Neutrophil (primary cell): ENCODE data around the gene ZNF407.
A peak's percentile ranks its signal among the peaks of the same experiment; 100 is the strongest.

Experiments
- H3K27ac ChIP-seq: fragments of 200-600 bp; sonication (generic); 2 replicates; pipeline ENCODE4 v1.5.1; 2016; ENCODE audit warnings: mild to moderate bottlenecking, moderate library complexity
- H3K27me3 ChIP-seq: fragments of 200-600 bp; sonication (generic); 2 replicates; pipeline ENCODE4 v1.6.0; 2016; ENCODE audit warnings: mild to moderate bottlenecking
- H3K36me3 ChIP-seq: fragments of 200-600 bp; sonication (generic); 2 replicates; pipeline ENCODE4 v1.5.1; 2017
- H3K4me1 ChIP-seq, 2 experiments: fragments of 200-600 bp in 1 of 2; sonication (generic) in 1 of 2; 1 replicate in 1 of 2; 2 replicates in 1 of 2; pipeline versions ENCODE4 v1.5.1 to v1.6.1; 2013 to 2016; ENCODE audit warnings: low read depth in 1 of 2, low read length in 1 of 2, mild to moderate bottlenecking in 1 of 2, moderate library complexity in 1 of 2; ENCODE audit not compliant: control insufficient read depth in 1 of 2, insufficient read depth in 1 of 2
- H3K4me3 ChIP-seq, 2 experiments: fragments of 200-600 bp in 1 of 2; sonication (generic) in 1 of 2; 1 replicate in 1 of 2; 2 replicates in 1 of 2; pipeline ENCODE4 v1.5.1; 2013 to 2016; ENCODE audit warnings: low read depth in 1 of 2, low read length in 1 of 2, mild to moderate bottlenecking in 1 of 2, moderate library complexity in 1 of 2
- H3K9me3 ChIP-seq: fragments of 200-600 bp; sonication (generic); 2 replicates; pipeline ENCODE4 v1.5.1; 2016
- TF ChIP-seq, protein P1 (sequence below): fragments of 200-600 bp; sonication (generic); IDR thresholded peaks from 2 replicates; pipeline ENCODE4 v1.5.1; 2016; ENCODE audit warnings: antibody characterized with exemption

Gene ZNF407, protein sequence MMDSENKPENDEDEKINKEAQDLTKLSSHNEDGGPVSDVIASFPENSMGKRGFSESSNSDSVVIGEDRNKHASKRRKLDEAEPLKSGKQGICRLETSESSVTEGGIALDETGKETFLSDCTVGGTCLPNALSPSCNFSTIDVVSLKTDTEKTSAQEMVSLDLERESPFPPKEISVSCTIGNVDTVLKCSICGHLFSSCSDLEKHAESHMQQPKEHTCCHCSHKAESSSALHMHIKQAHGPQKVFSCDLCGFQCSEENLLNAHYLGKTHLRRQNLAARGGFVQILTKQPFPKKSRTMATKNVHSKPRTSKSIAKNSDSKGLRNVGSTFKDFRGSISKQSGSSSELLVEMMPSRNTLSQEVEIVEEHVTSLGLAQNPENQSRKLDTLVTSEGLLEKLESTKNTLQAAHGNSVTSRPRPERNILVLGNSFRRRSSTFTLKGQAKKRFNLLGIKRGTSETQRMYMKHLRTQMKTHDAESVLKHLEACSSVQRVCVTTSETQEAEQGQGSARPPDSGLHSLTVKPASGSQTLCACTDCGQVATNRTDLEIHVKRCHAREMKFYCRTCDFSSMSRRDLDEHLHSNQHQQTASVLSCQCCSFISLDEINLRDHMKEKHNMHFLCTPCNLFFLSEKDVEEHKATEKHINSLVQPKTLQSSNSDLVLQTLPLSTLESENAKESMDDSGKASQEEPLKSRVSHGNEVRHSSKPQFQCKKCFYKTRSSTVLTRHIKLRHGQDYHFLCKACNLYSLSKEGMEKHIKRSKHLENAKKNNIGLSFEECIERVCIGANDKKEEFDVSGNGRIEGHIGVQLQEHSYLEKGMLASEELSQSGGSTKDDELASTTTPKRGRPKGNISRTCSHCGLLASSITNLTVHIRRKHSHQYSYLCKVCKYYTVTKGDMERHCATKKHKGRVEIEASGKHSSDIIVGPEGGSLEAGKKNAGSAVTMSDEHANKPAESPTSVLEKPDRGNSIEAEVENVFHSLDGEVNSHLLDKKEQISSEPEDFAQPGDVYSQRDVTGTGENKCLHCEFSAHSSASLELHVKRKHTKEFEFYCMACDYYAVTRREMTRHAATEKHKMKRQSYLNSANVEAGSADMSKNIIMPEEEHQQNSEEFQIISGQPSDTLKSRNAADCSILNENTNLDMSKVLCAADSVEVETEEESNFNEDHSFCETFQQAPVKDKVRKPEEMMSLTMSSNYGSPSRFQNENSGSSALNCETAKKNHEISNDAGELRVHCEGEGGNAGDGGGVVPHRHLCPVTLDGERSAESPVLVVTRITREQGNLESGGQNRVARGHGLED (N-terminal part only)

DNA sequence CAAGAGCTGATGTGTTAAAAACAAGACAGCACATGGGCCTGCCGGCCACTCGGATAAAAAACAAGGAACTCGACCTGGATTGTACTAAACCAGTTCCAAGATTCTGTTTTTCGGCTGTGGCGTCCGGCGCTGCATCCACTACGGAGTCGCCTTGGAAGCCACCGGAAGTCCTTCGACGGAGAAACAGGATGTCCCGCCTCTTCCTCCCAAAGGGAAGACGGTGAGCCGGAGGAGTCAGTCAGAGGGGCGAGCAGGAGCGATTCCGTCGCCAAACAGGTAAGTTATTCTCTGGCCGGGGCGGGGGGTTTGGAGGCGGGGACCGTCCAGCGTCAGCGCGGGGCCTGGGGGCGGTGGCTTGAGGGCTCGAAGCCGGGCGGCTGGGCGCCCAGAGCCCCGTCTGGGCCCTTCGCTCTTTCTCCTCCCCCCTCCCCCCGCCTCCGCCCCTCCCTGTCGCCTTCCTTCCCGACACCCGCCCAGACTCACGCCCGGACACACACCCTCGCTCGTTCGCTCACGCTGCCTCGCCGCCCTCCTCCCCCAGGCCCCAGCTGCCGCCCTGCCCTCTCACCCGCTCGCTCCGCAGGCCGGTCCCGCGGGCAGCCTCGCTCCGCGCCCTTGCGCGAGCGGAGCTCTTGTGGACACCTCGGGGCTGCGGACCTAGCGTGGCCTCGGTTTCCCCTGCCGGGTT lies at the start of gene ZNF407:
TSS of gene ZNF407 (plus strand) at position 209 of the 688 bp plus-strand sequence. CDS start 33,150 bp downstream, outside the sequence.
- H3K9me3 ChIP-seq = no peaks in the 10 kb centered on the region
- TF ChIP-seq, protein P1, sequence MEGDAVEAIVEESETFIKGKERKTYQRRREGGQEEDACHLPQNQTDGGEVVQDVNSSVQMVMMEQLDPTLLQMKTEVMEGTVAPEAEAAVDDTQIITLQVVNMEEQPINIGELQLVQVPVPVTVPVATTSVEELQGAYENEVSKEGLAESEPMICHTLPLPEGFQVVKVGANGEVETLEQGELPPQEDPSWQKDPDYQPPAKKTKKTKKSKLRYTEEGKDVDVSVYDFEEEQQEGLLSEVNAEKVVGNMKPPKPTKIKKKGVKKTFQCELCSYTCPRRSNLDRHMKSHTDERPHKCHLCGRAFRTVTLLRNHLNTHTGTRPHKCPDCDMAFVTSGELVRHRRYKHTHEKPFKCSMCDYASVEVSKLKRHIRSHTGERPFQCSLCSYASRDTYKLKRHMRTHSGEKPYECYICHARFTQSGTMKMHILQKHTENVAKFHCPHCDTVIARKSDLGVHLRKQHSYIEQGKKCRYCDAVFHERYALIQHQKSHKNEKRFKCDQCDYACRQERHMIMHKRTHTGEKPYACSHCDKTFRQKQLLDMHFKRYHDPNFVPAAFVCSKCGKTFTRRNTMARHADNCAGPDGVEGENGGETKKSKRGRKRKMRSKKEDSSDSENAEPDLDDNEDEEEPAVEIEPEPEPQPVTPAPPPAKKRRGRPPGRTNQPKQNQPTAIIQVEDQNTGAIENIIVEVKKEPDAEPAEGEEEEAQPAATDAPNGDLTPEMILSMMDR = peak; percentile 7
- H3K4me1 ChIP-seq = peaks cover 54 to 58% of the 10 kb centered on the region in 2 experiments
- H3K4me3 ChIP-seq = peak within 1 kb of the TSS; percentile 85 to 86
- H3K27me3 ChIP-seq = no peaks in the 10 kb centered on the region
- H3K36me3 ChIP-seq = peaks cover 8% of the 10 kb centered on the region
- H3K27ac ChIP-seq = peak within 1 kb of the TSS; percentile 97

DNA sequence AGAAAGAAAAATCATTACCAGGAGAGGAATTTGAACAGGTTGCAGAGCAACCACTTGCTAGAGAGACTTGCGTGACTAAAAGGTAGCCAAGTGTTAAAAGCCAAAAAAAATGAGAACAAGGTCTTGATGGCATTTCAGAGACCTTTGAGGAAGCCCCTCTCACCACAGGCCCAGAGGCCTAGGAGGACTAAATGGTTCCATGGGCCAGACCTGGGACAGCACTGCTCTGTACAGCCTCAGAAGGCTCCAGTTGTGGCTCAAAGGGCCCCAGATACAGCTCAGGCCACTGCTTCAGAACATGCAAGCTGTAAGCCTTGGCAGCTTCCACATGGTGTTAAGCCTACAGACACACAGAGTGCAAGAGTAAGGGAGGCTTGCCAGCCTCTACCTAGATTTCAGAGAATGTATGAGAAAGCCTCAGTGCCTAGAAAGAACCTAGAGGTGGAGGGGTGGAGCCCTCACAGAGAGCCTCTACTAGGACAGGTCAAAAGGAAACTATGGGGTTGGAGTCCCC lies 48.0 kb upstream of the ZNF407 start:
- H3K36me3 ChIP-seq = no peaks in the 10 kb centered on the region
- H3K27me3 ChIP-seq = peaks cover 24% of the 10 kb centered on the region
- no peak overlapping the region for H3K4me3 ChIP-seq
- H3K27ac ChIP-seq = no peak overlapping the region
- no peaks in the 10 kb centered on the region for H3K4me1 ChIP-seq
- no peaks in the 10 kb centered on the region for H3K9me3 ChIP-seq
- TF ChIP-seq, protein P1 = no peak

DNA sequence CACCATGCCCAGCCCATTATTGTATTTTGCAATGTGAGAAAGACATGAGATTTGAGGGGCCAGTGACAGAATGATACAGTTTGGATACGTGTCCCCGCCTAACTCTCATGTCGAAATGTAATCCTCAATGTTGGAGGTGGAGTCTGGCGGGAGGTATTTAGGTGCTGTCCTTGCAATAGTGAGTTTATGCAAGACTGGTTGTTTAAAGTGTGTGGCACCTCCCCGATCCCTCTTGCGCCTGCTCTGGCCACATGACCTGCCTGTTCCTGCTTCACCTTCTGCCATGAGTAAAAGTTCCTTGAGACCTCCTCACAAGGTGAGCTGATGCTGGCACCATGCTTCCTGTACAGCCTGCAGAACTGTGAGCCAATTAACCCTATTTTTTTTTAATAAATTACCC lies 46.8 kb upstream of the ZNF407 start:
- Histone ChIP-seq H3K27me3 (peaks cover 25% of the 10 kb centered on the region), H3K27ac (no peak overlapping the region), H3K4me1 (no peaks in the 10 kb centered on the region), H3K4me3 (no peak overlapping the region), H3K36me3 (no peaks in the 10 kb centered on the region), H3K9me3 (no peaks in the 10 kb centered on the region)
- TF ChIP-seq, protein P1 = no peak

DNA sequence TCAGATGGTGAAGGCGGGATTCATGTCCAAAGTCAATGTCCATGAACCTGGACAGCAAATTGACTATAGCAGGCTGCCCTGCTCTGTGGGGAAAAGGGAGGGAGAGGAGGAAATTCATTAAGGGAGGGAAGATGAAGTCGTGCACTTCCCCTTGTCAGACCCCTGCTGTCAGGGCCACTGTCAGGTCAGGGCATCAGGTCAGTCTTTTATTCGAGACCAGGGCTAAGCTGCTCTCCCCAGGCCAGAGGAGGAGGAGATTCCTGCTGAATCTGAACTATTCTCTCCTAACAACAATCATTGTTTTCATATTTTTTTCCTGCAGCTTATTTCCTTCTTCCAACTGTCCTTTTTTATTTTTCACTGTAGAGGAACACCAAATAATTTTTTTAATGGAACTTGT lies 46.2 kb upstream of the ZNF407 start:
- H3K4me3 ChIP-seq = no peak overlapping the region
- H3K9me3 ChIP-seq = no peaks in the 10 kb centered on the region
- TF ChIP-seq, protein P1 = no peak
- peaks cover 25% of the 10 kb centered on the region for H3K27me3 ChIP-seq
- H3K4me1 ChIP-seq = no peaks in the 10 kb centered on the region
- H3K27ac ChIP-seq = no peak overlapping the region
- no peaks in the 10 kb centered on the region for H3K36me3 ChIP-seq
